ENCODE results near the gene TBC1D32.
A peak's percentile ranks its signal among the peaks of the same experiment; 100 is the strongest.

The TBC1D32 gene

GRCh38 chr6:121314381-121315112, 19.7 kb downstream of the TBC1D32 start:
- TF ChIP-seq CTCF (IDR thresholded peaks at IDR 0.05), result no peak

GRCh38 chr6:121310495-121310894, 23.8 kb downstream of the TBC1D32 start:
- no peak for TF ChIP-seq CTCF (IDR thresholded peaks at IDR 0.05)

GRCh38 chr6:121309768-121310469, 24.4 kb downstream of the TBC1D32 start:
- TF ChIP-seq CTCF (IDR thresholded peaks at IDR 0.05), result no peak

GRCh38 chr6:121305957-121306607, 28.2 kb downstream of the TBC1D32 start:
- peak; percentile 44 for TF ChIP-seq CTCF (IDR thresholded peaks at IDR 0.05)

- TF ChIP-seq CTCF (IDR thresholded peaks at IDR 0.05), result no peak
Measured at GRCh38 chr6:121302882-121303281, 31.4 kb downstream of the TBC1D32 start.

GRCh38 chr6:121297694-121298093, 36.6 kb downstream of the TBC1D32 start:
- TF ChIP-seq CTCF (IDR thresholded peaks at IDR 0.05), result no peak

- no peak for TF ChIP-seq CTCF (IDR thresholded peaks at IDR 0.05)
Measured at GRCh38 chr6:121285041-121285440, 49.2 kb downstream of the TBC1D32 start.

All from LNCAP (cell line).